Progenitor cell of endocrine pancreas (in vitro differentiated cells): ENCODE data around the gene ICAM3. TPM values are rescaled to one million over a fixed set of nuclear protein-coding genes. Genes with fewer than 3 reads are reported as not detected.

Source experiments
- DNase-seq: peaks from one replicate; pipeline ENCODE4 v3.0.0; 2021; ENCODE audit warnings: low spot score; ENCODE audit not compliant: unreplicated experiment
- H3K27ac Mint-ChIP-seq: 2 replicates; pipeline ENCODE4 v1.8.0; 2021; ENCODE audit warnings: mild to moderate bottlenecking, moderate library complexity, mixed read lengths
- H3K27me3 Mint-ChIP-seq: 2 replicates; pipeline ENCODE4 v1.8.0; 2021; ENCODE audit warnings: mixed read lengths
- H3K36me3 Mint-ChIP-seq: 2 replicates; pipeline ENCODE4 v1.8.0; 2022; ENCODE audit warnings: mixed read lengths; ENCODE audit not compliant: insufficient read depth
- H3K4me1 Mint-ChIP-seq: 2 replicates; pipeline ENCODE4 v1.8.0; 2021; ENCODE audit warnings: low read depth, mixed read lengths
- H3K4me3 Mint-ChIP-seq: 2 replicates; pipeline ENCODE4 v1.8.0; 2021; ENCODE audit warnings: low read depth, mild to moderate bottlenecking, moderate library complexity, mixed read lengths
- H3K9me3 Mint-ChIP-seq: 2 replicates; pipeline ENCODE4 v1.8.0; 2021; ENCODE audit warnings: low read depth, mixed read lengths
- total RNA-seq: library from RNA; stranded (reverse); gene quantifications from 2 replicates; pipeline ENCODE4 v1.2.1, GENCODE V29; 2021
- TF ChIP-seq, protein P1 (sequence below): fragments of 200-600 bp; sonication (generic); IDR thresholded peaks from one replicate; pipeline ENCODE4 v1.5.0; 2021; ENCODE audit warnings: antibody characterized with exemption, mild to moderate bottlenecking; ENCODE audit not compliant: unreplicated experiment

The ICAM3 gene
- total RNA-seq, 1 donor from 2014 or later = 5.1 TPM

- no peak overlapping the region for H3K27ac Mint-ChIP-seq
- no peaks in the 10 kb centered on the region for H3K27me3 Mint-ChIP-seq
- H3K4me1 Mint-ChIP-seq = peaks cover 5% of the 10 kb centered on the region
- no peak for DNase-seq
- H3K9me3 Mint-ChIP-seq = no peaks in the 10 kb centered on the region
- peaks cover 15% of the 10 kb centered on the region for H3K36me3 Mint-ChIP-seq
- TF ChIP-seq, protein P1, sequence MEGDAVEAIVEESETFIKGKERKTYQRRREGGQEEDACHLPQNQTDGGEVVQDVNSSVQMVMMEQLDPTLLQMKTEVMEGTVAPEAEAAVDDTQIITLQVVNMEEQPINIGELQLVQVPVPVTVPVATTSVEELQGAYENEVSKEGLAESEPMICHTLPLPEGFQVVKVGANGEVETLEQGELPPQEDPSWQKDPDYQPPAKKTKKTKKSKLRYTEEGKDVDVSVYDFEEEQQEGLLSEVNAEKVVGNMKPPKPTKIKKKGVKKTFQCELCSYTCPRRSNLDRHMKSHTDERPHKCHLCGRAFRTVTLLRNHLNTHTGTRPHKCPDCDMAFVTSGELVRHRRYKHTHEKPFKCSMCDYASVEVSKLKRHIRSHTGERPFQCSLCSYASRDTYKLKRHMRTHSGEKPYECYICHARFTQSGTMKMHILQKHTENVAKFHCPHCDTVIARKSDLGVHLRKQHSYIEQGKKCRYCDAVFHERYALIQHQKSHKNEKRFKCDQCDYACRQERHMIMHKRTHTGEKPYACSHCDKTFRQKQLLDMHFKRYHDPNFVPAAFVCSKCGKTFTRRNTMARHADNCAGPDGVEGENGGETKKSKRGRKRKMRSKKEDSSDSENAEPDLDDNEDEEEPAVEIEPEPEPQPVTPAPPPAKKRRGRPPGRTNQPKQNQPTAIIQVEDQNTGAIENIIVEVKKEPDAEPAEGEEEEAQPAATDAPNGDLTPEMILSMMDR = no peak
- no peak overlapping the region for H3K4me3 Mint-ChIP-seq
Observed at GRCh38 chr19:10356431-10356830, 17.0 kb upstream of the ICAM3 start.

DNA sequence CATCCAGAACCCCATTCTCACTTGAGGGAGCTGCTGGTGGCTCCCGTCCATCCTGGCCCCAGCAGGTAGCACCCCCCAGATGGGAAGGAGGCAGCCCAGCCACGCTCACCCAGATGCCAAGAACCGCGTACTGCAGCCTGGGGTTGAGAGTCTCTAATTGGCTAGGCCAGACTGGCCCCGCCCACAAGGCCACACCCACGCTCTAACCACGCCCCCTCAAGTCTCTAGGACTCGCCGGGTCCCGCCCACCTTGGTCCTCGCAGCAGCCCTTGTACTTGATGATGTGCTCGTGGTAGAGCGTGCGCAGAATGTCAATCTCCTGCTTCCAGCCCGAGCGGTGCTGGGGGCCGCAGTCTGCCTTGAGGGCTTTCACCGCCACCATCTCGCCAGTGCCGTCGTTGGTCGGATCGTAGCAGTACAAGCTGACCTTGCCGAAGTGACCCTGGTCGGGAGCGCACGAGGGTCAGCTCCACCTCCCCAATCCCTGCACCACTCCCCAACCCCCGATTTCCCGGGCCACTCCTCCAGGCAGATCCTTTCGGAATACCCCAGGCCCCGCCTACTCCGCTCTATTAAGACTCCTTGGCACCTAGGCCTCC lies 14.5 kb upstream of the ICAM3 start:
- H3K4me1 Mint-ChIP-seq = peaks cover 5% of the 10 kb centered on the region
- H3K27me3 Mint-ChIP-seq = no peaks in the 10 kb centered on the region
- peaks cover 9% of the 10 kb centered on the region for H3K36me3 Mint-ChIP-seq
- DNase-seq = peak; percentile 60
- H3K27ac Mint-ChIP-seq = peak overlapping the region; percentile 29
- TF ChIP-seq, protein P1 = no peak
- no peaks in the 10 kb centered on the region for H3K9me3 Mint-ChIP-seq
- peak overlapping the region; percentile 42 for H3K4me3 Mint-ChIP-seq

- H3K27me3 Mint-ChIP-seq = no peaks in the 10 kb centered on the region
- peaks cover 5% of the 10 kb centered on the region for H3K4me1 Mint-ChIP-seq
- peak overlapping the region; percentile 51 for H3K4me3 Mint-ChIP-seq
- H3K27ac Mint-ChIP-seq = peak overlapping the region; percentile 51
- H3K9me3 Mint-ChIP-seq = no peaks in the 10 kb centered on the region
- H3K36me3 Mint-ChIP-seq = peaks cover 9% of the 10 kb centered on the region
- DNase-seq = peak; percentile 55
- TF ChIP-seq, protein P1 = no peak
Observed at GRCh38 chr19:10352764-10353671, 13.6 kb upstream of the ICAM3 start.

- Mint-ChIP-seq H3K4me1 (no peaks in the 10 kb centered on the region), H3K27me3 (no peaks in the 10 kb centered on the region), H3K36me3 (no peaks in the 10 kb centered on the region), H3K27ac (no peak overlapping the region), H3K9me3 (no peaks in the 10 kb centered on the region), H3K4me3 (no peak overlapping the region)
- TF ChIP-seq, protein P1 = no peak
- DNase-seq = no peak
Observed at GRCh38 chr19:10346509-10346908, 7.1 kb upstream of the ICAM3 start.

DNA sequence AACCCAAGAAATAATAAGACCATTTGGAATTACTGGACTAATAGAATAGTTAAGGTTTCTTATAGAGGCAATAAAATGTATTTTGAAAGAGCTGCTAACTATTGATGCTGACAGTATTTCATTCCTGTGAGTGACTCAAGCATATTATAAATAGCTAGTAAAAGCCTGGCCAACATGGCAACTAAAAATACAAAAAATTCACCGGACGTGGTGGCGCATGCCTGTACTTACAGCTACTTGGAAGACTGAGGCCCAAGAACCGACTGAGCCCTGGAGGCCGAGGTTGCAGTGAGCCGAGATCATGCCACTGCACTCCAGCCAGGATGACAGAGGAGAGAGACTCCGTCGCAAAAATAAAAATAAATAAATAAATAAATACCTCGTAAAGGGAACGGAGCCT lies 5.4 kb upstream of the ICAM3 start:
- no peak for DNase-seq

More for the DNA sequence above, 5.4 kb upstream of the ICAM3 start:
- Mint-ChIP-seq H3K27me3 (no peaks in the 10 kb centered on the region), H3K4me1 (no peaks in the 10 kb centered on the region), H3K4me3 (no peak overlapping the region), H3K9me3 (no peaks in the 10 kb centered on the region), H3K27ac (no peak overlapping the region), H3K36me3 (no peaks in the 10 kb centered on the region)
- TF ChIP-seq, protein P1 = no peak
